HCT116 (cell line): Measurements from ENCODE around the gene MAP3K20. TPM values are rescaled to one million over a fixed set of nuclear protein-coding genes. Genes with fewer than 3 reads are reported as not detected.

Experiments
- ATAC-seq: fragments of 200-7000 bp; cut with Tn5 transposase; 2 replicates; pipeline ENCODE4 v1.9.1; 2020; ENCODE audit warnings: mild to moderate bottlenecking, moderate library complexity
- BruUV-seq: library from RNA; stranded (reverse); fragments of 400-500 nt; replicated peaks from 2 replicates; lab custom pipeline; 2021; lab: Mats Ljungman, UMichigan
- CTCF ChIA-PET: fragments of 300-600 bp; sonication (Branson Sonifier 250); formaldehyde crosslinking; loops from one replicate; lab custom pipeline; 2021; ENCODE audit warnings: antibody characterized with exemption; lab: Charles Lee
- POLR2A ChIA-PET: fragments of 300-600, 350-600 bp; sonication (Branson Sonifier 250); formaldehyde crosslinking; loops from one replicate; lab custom pipeline; 2021; ENCODE audit warnings: antibody characterized with exemption; lab: Charles Lee
- RAD21 ChIA-PET, 2 experiments: fragments of 300-600 bp; sonication (Branson Sonifier 250); formaldehyde crosslinking; loops; one replicate each; lab custom pipeline; 2023; ENCODE audit warnings: low total read pairs in 2 of 2; ENCODE audit not compliant: uncharacterized antibody in 2 of 2, unreplicated experiment in 2 of 2, low non-redundant PET in 1 of 2; lab: Charles Lee
- DNase-seq: peaks from one replicate; pipeline ENCODE4 v3.0.0-alpha.2; 2010; ENCODE audit warnings: low read depth, low spot score
- H2AFZ ChIP-seq: fragments of 200-600 bp; shearing (Covaris generic), sonication (generic); 2 replicates; pipeline ENCODE4 v1.6.1; 2017; ENCODE audit warnings: low read depth, mixed run types, mixed read lengths, antibody characterized with exemption, low read length; ENCODE audit not compliant: poor library complexity, severe bottlenecking
- H3K27ac ChIP-seq: 2 replicates; pipeline ENCODE4 v1.5.1; 2012; ENCODE audit warnings: low read depth, low read length
- H3K27me3 ChIP-seq: fragments of 200-600 bp; sonication (generic); 2 replicates; pipeline ENCODE4 v1.6.1; 2016; ENCODE audit warnings: mixed run types, low read length, mixed read lengths; ENCODE audit not compliant: insufficient read depth
- H3K36me3 ChIP-seq, 2 experiments: fragments of 200-500 bp in 1 of 2; fragments of 200-600 bp in 1 of 2; sonication (Bioruptor generic) in 1 of 2; sonication (generic) in 1 of 2; 2 replicates each; pipeline versions ENCODE4 v1.5.1 to v1.6.1; 2014 to 2016; ENCODE audit warnings: low read length in 2 of 2, inconsistent platforms in 1 of 2, mixed read lengths in 1 of 2, mixed run types in 1 of 2; ENCODE audit not compliant: insufficient read depth in 2 of 2, control insufficient read depth in 1 of 2
- H3K4me1 ChIP-seq, 2 experiments: fragments of 200-600 bp in 1 of 2; sonication (generic) in 1 of 2; 2 replicates each; pipeline versions ENCODE4 v1.5.1 to v1.6.1; 2012 to 2017; ENCODE audit warnings: low read length in 2 of 2, inconsistent platforms in 1 of 2, mild to moderate bottlenecking in 1 of 2, mixed read lengths in 1 of 2, mixed run types in 1 of 2, moderate library complexity in 1 of 2; ENCODE audit not compliant: insufficient read depth in 2 of 2, control insufficient read depth in 1 of 2
- H3K4me2 ChIP-seq: fragments of 200-600 bp; sonication (generic); 2 replicates; pipeline ENCODE4 v1.6.1; 2017; ENCODE audit warnings: mixed run types, low read length, mixed read lengths
- H3K4me3 ChIP-seq, 2 experiments: fragments of 200-600 bp in 1 of 2; sonication (generic) in 1 of 2; replicated peaks in 1 of 2; 2 replicates each; pipeline ENCODE4 v1.5.1; 2011 to 2016; ENCODE audit warnings: low read length in 2 of 2, control low read depth in 1 of 2, low read depth in 1 of 2, mild to moderate bottlenecking in 1 of 2, mixed read lengths in 1 of 2, mixed run types in 1 of 2
- H3K79me2 ChIP-seq: fragments of 200-600 bp; sonication (generic); 2 replicates; pipeline ENCODE4 v1.6.1; 2017; ENCODE audit warnings: mild to moderate bottlenecking, mixed run types, low read length, moderate library complexity, mixed read lengths; ENCODE audit not compliant: insufficient read depth
- H3K9ac ChIP-seq: fragments of 200-600 bp; sonication (generic); 2 replicates; pipeline ENCODE4 v1.6.1; 2016; ENCODE audit warnings: low read length, mixed read lengths
- H3K9me2 ChIP-seq: fragments of 200-600 bp; sonication (generic), shearing (Covaris generic); 2 replicates; pipeline ENCODE4 v1.6.1; 2017; ENCODE audit warnings: mixed run types, mild to moderate bottlenecking, moderate library complexity; ENCODE audit not compliant: insufficient read depth
- H3K9me3 ChIP-seq, 2 experiments: fragments of 200-500 bp in 1 of 2; fragments of 200-600 bp in 1 of 2; sonication (Bioruptor generic) in 1 of 2; sonication (generic) in 1 of 2; 2 replicates each; pipeline ENCODE4 v1.6.1; 2014 to 2017; ENCODE audit warnings: low read length in 2 of 2, mixed read lengths in 2 of 2, inconsistent platforms in 1 of 2, low read depth in 1 of 2, mild to moderate bottlenecking in 1 of 2, mixed run types in 1 of 2, moderate library complexity in 1 of 2; ENCODE audit not compliant: control insufficient read depth in 1 of 2, insufficient read depth in 1 of 2
- H4K20me1 ChIP-seq: fragments of 200-600 bp; sonication (generic), shearing (Covaris generic); 2 replicates; pipeline ENCODE4 v1.6.1; 2017; ENCODE audit warnings: mixed run types, mild to moderate bottlenecking, moderate library complexity; ENCODE audit not compliant: insufficient read depth
- CBX3 ChIP-seq: IDR thresholded peaks from 2 replicates; pipeline ENCODE4 v1.6.1; 2012; ENCODE audit warnings: low read depth
- CEBPB ChIP-seq: IDR thresholded peaks from 2 replicates; pipeline ENCODE4 v1.6.1; 2012; ENCODE audit warnings: low read depth
- CTCF ChIP-seq, 3 experiments: fragments of 200-600 bp in 1 of 3; sonication (generic) in 1 of 3; IDR thresholded peaks in 2 of 3; conservative IDR thresholded peaks in 1 of 3; 2 replicates each; pipeline ENCODE4 v1.5.1; 2012 to 2017; ENCODE audit warnings: low read depth in 2 of 3, low read length in 2 of 3, antibody characterized with exemption in 1 of 3, borderline replicate concordance in 1 of 3, control low read depth in 1 of 3, mild to moderate bottlenecking in 1 of 3, mixed read lengths in 1 of 3, mixed run types in 1 of 3, moderate library complexity in 1 of 3; ENCODE audit not compliant: insufficient read depth in 1 of 3
- ELF1 ChIP-seq: IDR thresholded peaks from 2 replicates; pipeline ENCODE4 v1.6.1; 2012; ENCODE audit warnings: low read depth, borderline replicate concordance
- EZH2 ChIP-seq: fragments of 200-600 bp; sonication (generic); IDR thresholded peaks from 2 replicates; pipeline ENCODE4 v1.6.1; 2017; ENCODE audit warnings: antibody characterized with exemption, mixed run types
- FOSL1 ChIP-seq: IDR thresholded peaks from 2 replicates; pipeline ENCODE4 v1.6.1; 2012; ENCODE audit warnings: low read depth
- MAX ChIP-seq: IDR thresholded peaks from 2 replicates; pipeline ENCODE4 v1.6.1; 2012
- RAD21 ChIP-seq: IDR thresholded peaks from 2 replicates; pipeline ENCODE4 v1.6.1; 2012; ENCODE audit warnings: low read depth, mild to moderate bottlenecking
- SRF ChIP-seq: IDR thresholded peaks from 2 replicates; pipeline ENCODE4 v1.6.1; 2012; ENCODE audit warnings: low read depth
- TCF7L2 ChIP-seq: IDR thresholded peaks from 2 replicates; pipeline ENCODE4 v1.7.0; 2011; ENCODE audit warnings: borderline replicate concordance, inconsistent platforms; ENCODE audit not compliant: insufficient read depth, insufficient read length; ENCODE audit errors: extremely low read depth
- ZFX ChIP-seq: fragments of 450-650 bp; IDR thresholded peaks from 2 replicates; pipeline ENCODE4 v1.6.1; 2017
- intact Hi-C: fragments of 100-400 bp; cut with micrococcal nuclease; formaldehyde crosslinking; loops from 2 replicates; pipeline ENCODE4 v1.10.0; 2022
- total RNA-seq: library from RNA; stranded (reverse); gene quantifications from one replicate; pipeline ENCODE4 v1.2.1, GENCODE V29; 2021; ENCODE audit not compliant: unreplicated experiment
- TF ChIP-seq, protein P1 (sequence below): IDR thresholded peaks from 2 replicates; pipeline ENCODE4 v1.6.1; 2012; ENCODE audit warnings: low read depth
- TF ChIP-seq, protein P2 (sequence below): IDR thresholded peaks from 2 replicates; pipeline ENCODE4 v1.6.1; 2012

MAP3K20 gene
- total RNA-seq, 1 experiment from 2014 or later, result 40.0 TPM

DNA sequence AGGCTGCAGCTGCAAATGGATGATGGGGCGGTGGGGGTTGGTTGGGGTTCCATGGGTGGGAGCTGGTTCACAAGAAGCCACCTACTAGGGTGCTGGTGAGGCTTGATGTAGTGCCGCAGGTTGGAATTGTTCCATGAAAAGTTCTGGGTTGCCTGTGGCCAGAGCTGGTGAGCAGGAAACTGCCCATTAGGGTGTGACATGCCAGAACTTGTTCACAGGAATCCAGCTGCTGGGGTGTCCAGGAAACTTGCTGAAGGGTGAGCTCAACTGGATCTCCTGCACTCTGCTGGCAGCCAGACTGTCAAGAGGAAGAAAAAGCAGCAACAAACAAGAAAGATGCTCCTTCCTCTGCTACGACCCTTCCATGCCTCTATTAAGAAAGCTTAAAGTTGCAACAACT lies 48.8 kb downstream of the MAP3K20 start:
- DNase-seq, result no peak
- Histone ChIP-seq H3K4me3 (no peak overlapping the region), H3K4me1 (peaks cover 7 to 12% of the 10 kb centered on the region in 2 experiments; a peak in 3 of 4 replicates), H3K9me3 (no peaks in the 10 kb centered on the region), H4K20me1 (no peaks in the 10 kb centered on the region), H3K4me2 (peak overlapping the region; percentile 26; the same call in 1 of the 2 replicates), H3K27me3 (no peaks in the 10 kb centered on the region), H3K9ac (no peak overlapping the region), H2AFZ (no peak overlapping the region), H3K9me2 (no peaks in the 10 kb centered on the region), H3K27ac (no peak overlapping the region), H3K79me2 (no peaks in the 10 kb centered on the region; the same call in 1 of the 2 replicates), H3K36me3 (no peaks in the 10 kb centered on the region)
- ATAC-seq, result peak; percentile 46; the same call in 1 of the 2 replicates
- BruUV-seq, result no TSS peak
- RAD21 ChIA-PET, result no interaction called here
- POLR2A ChIA-PET, result no interaction called here
- intact Hi-C loops, result no loop called here
- CTCF ChIA-PET, result no interaction called here
- no peak for TF ChIP-seq MAX
- TF ChIP-seq, protein P1, sequence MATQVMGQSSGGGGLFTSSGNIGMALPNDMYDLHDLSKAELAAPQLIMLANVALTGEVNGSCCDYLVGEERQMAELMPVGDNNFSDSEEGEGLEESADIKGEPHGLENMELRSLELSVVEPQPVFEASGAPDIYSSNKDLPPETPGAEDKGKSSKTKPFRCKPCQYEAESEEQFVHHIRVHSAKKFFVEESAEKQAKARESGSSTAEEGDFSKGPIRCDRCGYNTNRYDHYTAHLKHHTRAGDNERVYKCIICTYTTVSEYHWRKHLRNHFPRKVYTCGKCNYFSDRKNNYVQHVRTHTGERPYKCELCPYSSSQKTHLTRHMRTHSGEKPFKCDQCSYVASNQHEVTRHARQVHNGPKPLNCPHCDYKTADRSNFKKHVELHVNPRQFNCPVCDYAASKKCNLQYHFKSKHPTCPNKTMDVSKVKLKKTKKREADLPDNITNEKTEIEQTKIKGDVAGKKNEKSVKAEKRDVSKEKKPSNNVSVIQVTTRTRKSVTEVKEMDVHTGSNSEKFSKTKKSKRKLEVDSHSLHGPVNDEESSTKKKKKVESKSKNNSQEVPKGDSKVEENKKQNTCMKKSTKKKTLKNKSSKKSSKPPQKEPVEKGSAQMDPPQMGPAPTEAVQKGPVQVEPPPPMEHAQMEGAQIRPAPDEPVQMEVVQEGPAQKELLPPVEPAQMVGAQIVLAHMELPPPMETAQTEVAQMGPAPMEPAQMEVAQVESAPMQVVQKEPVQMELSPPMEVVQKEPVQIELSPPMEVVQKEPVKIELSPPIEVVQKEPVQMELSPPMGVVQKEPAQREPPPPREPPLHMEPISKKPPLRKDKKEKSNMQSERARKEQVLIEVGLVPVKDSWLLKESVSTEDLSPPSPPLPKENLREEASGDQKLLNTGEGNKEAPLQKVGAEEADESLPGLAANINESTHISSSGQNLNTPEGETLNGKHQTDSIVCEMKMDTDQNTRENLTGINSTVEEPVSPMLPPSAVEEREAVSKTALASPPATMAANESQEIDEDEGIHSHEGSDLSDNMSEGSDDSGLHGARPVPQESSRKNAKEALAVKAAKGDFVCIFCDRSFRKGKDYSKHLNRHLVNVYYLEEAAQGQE, result no peak
- TF ChIP-seq FOSL1, result no peak
- no peak for TF ChIP-seq SRF
- TF ChIP-seq EZH2, result no peak
- TF ChIP-seq ZFX, result no peak
- TF ChIP-seq RAD21, result no peak
- no peak for TF ChIP-seq CTCF (IDR thresholded peaks at IDR 0.05 in 2 of 3, conservative IDR thresholded peaks at IDR 0.05 in 1 of 3; ENCODE audit: borderline replicate concordance in 1 of 3, insufficient read depth in 1 of 3, low read depth in 2 of 3, low read length in 2 of 3)
- TF ChIP-seq, protein P2, sequence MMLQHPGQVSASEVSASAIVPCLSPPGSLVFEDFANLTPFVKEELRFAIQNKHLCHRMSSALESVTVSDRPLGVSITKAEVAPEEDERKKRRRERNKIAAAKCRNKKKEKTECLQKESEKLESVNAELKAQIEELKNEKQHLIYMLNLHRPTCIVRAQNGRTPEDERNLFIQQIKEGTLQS, result no peak
- TF ChIP-seq CEBPB, result no peak
- no peak for TF ChIP-seq ELF1
- TF ChIP-seq TCF7L2, result no peak
- no peak for TF ChIP-seq CBX3
